Chondrocyte (in vitro differentiated cells): ENCODE data around the gene PKD1L1. TPM values are rescaled to one million over a fixed set of nuclear protein-coding genes. Genes with fewer than 3 reads are reported as not detected.
A peak's percentile ranks its signal among the peaks of the same experiment; 100 is the strongest.

Source experiments
- DNase-seq: peaks from one replicate; pipeline ENCODE4 v3.0.0; 2021; ENCODE audit warnings: mixed read lengths, low spot score
- H3K27ac Mint-ChIP-seq: one replicate; pipeline ENCODE4 v1.8.0; 2021; ENCODE audit warnings: mild to moderate bottlenecking, moderate library complexity, mixed read lengths; ENCODE audit not compliant: unreplicated experiment
- H3K27me3 Mint-ChIP-seq: 2 replicates; pipeline ENCODE4 v1.8.0; 2021; ENCODE audit warnings: low read depth, mixed read lengths
- H3K36me3 Mint-ChIP-seq: 2 replicates; pipeline ENCODE4 v1.8.0; 2021; ENCODE audit warnings: low read depth, mixed read lengths
- H3K4me1 Mint-ChIP-seq: 2 replicates; pipeline ENCODE4 v1.8.0; 2021; ENCODE audit warnings: low read depth, mild to moderate bottlenecking, mixed read lengths
- H3K4me3 Mint-ChIP-seq: one replicate; pipeline ENCODE4 v1.8.0; 2021; ENCODE audit warnings: mild to moderate bottlenecking, moderate library complexity, mixed read lengths; ENCODE audit not compliant: unreplicated experiment
- H3K9me3 Mint-ChIP-seq: 2 replicates; pipeline ENCODE4 v1.8.0; 2021; ENCODE audit warnings: low read depth, mixed read lengths
- CTCF ChIP-seq: fragments of 200-600 bp; sonication (generic); IDR thresholded peaks from 2 replicates; pipeline ENCODE4 v1.5.0; 2021; ENCODE audit warnings: antibody characterized with exemption, mild to moderate bottlenecking, moderate library complexity
- total RNA-seq: library from RNA; stranded (reverse); gene quantifications from 3 replicates; pipeline ENCODE4 v1.2.1, GENCODE V29; 2021

The PKD1L1 gene
- total RNA-seq, 1 donor from 2014 or later = 0.25 TPM

- DNase-seq = peak; percentile 10
- Mint-ChIP-seq H3K27ac (no peak overlapping the region), H3K4me3 (no peak overlapping the region), H3K4me1 (peaks cover 27% of the 10 kb centered on the region), H3K27me3 (no peaks in the 10 kb centered on the region), H3K9me3 (no peaks in the 10 kb centered on the region), H3K36me3 (no peaks in the 10 kb centered on the region)
- no peak for TF ChIP-seq CTCF
Observed at GRCh38 chr7:47735431-47736345, 212.6 kb downstream of the PKD1L1 start.

- Mint-ChIP-seq H3K27ac (no peak overlapping the region), H3K4me1 (peaks cover 28% of the 10 kb centered on the region), H3K27me3 (no peaks in the 10 kb centered on the region), H3K9me3 (no peaks in the 10 kb centered on the region), H3K36me3 (no peaks in the 10 kb centered on the region), H3K4me3 (no peak overlapping the region)
- no peak for TF ChIP-seq CTCF
- DNase-seq = peak; percentile 9
Observed at GRCh38 chr7:47734949-47735291, 213.3 kb downstream of the PKD1L1 start.

GRCh38 chr7:47734287-47734948 lies 213.8 kb downstream of the PKD1L1 start:
- Mint-ChIP-seq H3K36me3 (no peaks in the 10 kb centered on the region), H3K27ac (no peak overlapping the region), H3K4me3 (no peak overlapping the region), H3K4me1 (peaks cover 28% of the 10 kb centered on the region), H3K9me3 (no peaks in the 10 kb centered on the region), H3K27me3 (no peaks in the 10 kb centered on the region)
- no peak for TF ChIP-seq CTCF
- peak; percentile 30 for DNase-seq

DNA sequence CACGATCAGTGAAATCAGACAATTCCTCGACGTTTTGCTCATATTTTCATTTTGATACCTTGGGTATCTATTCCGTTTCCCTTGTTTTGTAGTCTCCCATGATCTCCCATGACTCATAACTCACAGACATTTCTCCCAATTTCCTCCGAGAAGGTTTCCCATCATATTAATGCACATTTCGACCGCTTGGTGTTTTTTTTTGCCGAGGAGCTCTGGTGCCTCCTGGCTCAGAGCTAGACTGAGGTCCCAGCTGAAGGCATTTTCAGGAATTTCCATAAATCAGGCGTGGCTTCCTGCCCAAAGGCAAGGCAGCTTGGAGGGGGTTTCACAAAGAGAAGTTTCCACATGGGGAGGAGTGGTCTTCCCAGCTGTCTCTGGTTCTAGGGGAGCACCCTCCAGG lies 218.1 kb downstream of the PKD1L1 start:
- Mint-ChIP-seq H3K9me3 (no peaks in the 10 kb centered on the region), H3K27me3 (no peaks in the 10 kb centered on the region), H3K36me3 (no peaks in the 10 kb centered on the region), H3K4me1 (peaks cover 62% of the 10 kb centered on the region), H3K4me3 (peak overlapping the region; percentile 0), H3K27ac (peak overlapping the region; percentile 75)
- peak; percentile 72 for TF ChIP-seq CTCF
- DNase-seq = peak; percentile 18

DNA sequence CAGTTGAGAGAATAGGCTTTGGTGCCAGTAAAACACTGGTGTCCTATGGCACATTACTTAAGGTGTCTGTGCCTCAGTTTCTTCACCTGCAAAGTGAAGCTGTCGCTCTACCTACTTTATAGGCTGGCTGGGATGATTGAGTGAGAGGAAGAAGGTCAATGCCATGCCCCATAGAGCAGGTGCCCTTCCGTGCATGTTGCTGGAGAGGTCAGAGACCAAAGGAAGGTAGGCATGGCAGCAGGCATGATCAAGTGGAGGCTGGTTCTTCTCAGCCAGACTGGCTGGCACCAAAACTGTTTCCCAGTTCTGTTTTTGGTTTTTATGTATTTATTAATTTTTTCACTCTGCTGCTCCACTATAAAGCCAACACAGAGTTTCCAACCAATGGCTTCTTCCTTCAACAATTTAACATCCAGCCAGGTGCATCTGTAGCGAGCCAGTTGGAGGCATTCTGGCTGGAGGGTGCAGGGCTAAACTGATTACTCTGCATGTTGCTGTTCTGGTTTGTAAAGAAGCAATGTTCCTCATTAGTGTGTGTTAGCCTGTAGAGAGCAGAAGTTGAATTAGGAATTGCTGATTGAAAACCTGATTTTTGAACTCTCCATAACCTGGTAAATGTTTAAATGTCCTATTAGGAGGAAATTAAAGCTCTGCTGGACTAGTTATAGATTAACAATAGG lies 222.1 kb downstream of the PKD1L1 start:
- no peak for TF ChIP-seq CTCF
- H3K36me3 Mint-ChIP-seq = no peaks in the 10 kb centered on the region
- peaks cover 68% of the 10 kb centered on the region for H3K4me1 Mint-ChIP-seq
- peak overlapping the region; percentile 38 for H3K27ac Mint-ChIP-seq
- DNase-seq = no peak
- no peaks in the 10 kb centered on the region for H3K9me3 Mint-ChIP-seq
- H3K27me3 Mint-ChIP-seq = no peaks in the 10 kb centered on the region
- no peak overlapping the region for H3K4me3 Mint-ChIP-seq
